ENCODE data around the gene TULP4. TPM values are rescaled to one million over a fixed set of nuclear protein-coding genes. Genes with fewer than 3 reads are reported as not detected.

Gene TULP4
- total and polyA plus RNA-seq, 2 of the 8 experiments (the other 6 are each of a cell fraction or from before 2014, with no cell fraction given), result 7.7 to 51.6 TPM

DNA sequence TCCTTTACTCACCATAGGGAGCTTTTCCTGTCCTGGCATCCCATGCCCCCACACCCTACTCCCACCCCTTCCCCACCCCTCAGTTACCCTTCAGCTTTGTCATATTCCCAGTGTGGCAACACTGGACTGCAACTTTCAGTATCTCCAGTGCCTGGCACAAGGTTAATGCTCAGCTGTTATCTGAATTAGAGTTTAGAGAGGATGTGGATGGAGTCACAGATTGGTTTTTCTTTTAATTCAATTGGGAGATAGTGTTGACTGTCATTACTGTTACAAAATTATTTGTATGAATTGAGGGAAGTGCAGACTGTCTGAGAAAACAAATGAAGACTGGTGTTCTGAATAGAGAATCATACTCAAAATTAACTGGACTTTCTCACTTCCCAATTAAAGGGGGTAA lies 89.9 kb downstream of the TULP4 start (continued):
- TF ChIP-seq, protein P1, sequence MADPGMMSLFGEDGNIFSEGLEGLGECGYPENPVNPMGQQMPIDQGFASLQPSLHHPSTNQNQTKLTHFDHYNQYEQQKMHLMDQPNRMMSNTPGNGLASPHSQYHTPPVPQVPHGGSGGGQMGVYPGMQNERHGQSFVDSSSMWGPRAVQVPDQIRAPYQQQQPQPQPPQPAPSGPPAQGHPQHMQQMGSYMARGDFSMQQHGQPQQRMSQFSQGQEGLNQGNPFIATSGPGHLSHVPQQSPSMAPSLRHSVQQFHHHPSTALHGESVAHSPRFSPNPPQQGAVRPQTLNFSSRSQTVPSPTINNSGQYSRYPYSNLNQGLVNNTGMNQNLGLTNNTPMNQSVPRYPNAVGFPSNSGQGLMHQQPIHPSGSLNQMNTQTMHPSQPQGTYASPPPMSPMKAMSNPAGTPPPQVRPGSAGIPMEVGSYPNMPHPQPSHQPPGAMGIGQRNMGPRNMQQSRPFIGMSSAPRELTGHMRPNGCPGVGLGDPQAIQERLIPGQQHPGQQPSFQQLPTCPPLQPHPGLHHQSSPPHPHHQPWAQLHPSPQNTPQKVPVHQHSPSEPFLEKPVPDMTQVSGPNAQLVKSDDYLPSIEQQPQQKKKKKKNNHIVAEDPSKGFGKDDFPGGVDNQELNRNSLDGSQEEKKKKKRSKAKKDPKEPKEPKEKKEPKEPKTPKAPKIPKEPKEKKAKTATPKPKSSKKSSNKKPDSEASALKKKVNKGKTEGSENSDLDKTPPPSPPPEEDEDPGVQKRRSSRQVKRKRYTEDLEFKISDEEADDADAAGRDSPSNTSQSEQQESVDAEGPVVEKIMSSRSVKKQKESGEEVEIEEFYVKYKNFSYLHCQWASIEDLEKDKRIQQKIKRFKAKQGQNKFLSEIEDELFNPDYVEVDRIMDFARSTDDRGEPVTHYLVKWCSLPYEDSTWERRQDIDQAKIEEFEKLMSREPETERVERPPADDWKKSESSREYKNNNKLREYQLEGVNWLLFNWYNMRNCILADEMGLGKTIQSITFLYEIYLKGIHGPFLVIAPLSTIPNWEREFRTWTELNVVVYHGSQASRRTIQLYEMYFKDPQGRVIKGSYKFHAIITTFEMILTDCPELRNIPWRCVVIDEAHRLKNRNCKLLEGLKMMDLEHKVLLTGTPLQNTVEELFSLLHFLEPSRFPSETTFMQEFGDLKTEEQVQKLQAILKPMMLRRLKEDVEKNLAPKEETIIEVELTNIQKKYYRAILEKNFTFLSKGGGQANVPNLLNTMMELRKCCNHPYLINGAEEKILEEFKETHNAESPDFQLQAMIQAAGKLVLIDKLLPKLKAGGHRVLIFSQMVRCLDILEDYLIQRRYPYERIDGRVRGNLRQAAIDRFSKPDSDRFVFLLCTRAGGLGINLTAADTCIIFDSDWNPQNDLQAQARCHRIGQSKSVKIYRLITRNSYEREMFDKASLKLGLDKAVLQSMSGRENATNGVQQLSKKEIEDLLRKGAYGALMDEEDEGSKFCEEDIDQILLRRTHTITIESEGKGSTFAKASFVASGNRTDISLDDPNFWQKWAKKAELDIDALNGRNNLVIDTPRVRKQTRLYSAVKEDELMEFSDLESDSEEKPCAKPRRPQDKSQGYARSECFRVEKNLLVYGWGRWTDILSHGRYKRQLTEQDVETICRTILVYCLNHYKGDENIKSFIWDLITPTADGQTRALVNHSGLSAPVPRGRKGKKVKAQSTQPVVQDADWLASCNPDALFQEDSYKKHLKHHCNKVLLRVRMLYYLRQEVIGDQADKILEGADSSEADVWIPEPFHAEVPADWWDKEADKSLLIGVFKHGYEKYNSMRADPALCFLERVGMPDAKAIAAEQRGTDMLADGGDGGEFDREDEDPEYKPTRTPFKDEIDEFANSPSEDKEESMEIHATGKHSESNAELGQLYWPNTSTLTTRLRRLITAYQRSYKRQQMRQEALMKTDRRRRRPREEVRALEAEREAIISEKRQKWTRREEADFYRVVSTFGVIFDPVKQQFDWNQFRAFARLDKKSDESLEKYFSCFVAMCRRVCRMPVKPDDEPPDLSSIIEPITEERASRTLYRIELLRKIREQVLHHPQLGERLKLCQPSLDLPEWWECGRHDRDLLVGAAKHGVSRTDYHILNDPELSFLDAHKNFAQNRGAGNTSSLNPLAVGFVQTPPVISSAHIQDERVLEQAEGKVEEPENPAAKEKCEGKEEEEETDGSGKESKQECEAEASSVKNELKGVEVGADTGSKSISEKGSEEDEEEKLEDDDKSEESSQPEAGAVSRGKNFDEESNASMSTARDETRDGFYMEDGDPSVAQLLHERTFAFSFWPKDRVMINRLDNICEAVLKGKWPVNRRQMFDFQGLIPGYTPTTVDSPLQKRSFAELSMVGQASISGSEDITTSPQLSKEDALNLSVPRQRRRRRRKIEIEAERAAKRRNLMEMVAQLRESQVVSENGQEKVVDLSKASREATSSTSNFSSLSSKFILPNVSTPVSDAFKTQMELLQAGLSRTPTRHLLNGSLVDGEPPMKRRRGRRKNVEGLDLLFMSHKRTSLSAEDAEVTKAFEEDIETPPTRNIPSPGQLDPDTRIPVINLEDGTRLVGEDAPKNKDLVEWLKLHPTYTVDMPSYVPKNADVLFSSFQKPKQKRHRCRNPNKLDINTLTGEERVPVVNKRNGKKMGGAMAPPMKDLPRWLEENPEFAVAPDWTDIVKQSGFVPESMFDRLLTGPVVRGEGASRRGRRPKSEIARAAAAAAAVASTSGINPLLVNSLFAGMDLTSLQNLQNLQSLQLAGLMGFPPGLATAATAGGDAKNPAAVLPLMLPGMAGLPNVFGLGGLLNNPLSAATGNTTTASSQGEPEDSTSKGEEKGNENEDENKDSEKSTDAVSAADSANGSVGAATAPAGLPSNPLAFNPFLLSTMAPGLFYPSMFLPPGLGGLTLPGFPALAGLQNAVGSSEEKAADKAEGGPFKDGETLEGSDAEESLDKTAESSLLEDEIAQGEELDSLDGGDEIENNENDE (IDR thresholded peaks at IDR 0.05; ENCODE audit: insufficient replicate concordance, low read length), result no peak
- TF ChIP-seq KDM4A (IDR thresholded peaks at IDR 0.05; ENCODE audit: low read depth, low read length, severe bottlenecking), result no peak
- TF ChIP-seq CREB1 (IDR thresholded peaks at IDR 0.05), result no peak
- TF ChIP-seq TAF1 (IDR thresholded peaks at IDR 0.05; ENCODE audit: low read depth, low read length), result no peak
- no peak for TF ChIP-seq MAX (IDR thresholded peaks at IDR 0.05)
- no peak for TF ChIP-seq BACH1 (IDR thresholded peaks at IDR 0.05; ENCODE audit: low read length)
- no peak for TF ChIP-seq EZH2 (IDR thresholded peaks at IDR 0.05; ENCODE audit: low read depth, low read length, severe bottlenecking)
